ENCODE data around the gene C1QTNF3.
"Not testable (repeated sequence)": the region's sequence is repeated elsewhere in the genome, so short reads cannot be mapped to it uniquely, and the experiment has no call there.

DNA sequence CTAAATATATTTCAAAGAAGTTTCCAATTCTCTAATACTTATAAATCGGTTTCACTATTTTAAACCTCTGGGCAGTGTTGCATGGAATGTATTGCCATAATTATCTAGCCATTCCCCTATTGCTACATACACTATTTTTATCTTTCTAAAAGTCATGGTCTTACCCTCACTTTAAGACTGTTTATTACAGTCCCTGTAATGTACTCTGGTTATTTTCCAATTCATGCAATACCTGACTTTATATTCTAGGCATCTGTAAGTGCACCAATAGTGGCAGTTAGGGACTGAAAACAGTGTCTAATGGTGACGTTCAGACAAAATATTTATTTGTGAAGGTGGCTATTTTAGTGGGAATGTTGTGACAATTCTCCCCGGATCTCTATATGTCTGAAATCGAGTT, 40.9 kb upstream of the C1QTNF3 start:
- not testable (repeated sequence) for TF ChIP-seq CTCF (IDR thresholded peaks at IDR 0.05); MAX (CRISPR knock-in tag; IDR thresholded peaks at IDR 0.05); USF1 (CRISPR knock-in tag; IDR thresholded peaks at IDR 0.05); ELF4 (CRISPR knock-in tag; IDR thresholded peaks at IDR 0.05; ENCODE audit: low read depth); ZBTB21 (CRISPR knock-in tag; IDR thresholded peaks at IDR 0.05; ENCODE audit: borderline replicate concordance); NR2C2 (CRISPR knock-in tag; IDR thresholded peaks at IDR 0.05); ATF2 (CRISPR knock-in tag; IDR thresholded peaks at IDR 0.05; ENCODE audit: borderline replicate concordance, low read depth); KAT7 (CRISPR knock-in tag; IDR thresholded peaks at IDR 0.05; ENCODE audit: borderline replicate concordance); CREB1 (CRISPR knock-in tag; IDR thresholded peaks at IDR 0.05); ESRRA (CRISPR knock-in tag; IDR thresholded peaks at IDR 0.05; ENCODE audit: borderline replicate concordance)
- TF ChIP-seq, protein P1, sequence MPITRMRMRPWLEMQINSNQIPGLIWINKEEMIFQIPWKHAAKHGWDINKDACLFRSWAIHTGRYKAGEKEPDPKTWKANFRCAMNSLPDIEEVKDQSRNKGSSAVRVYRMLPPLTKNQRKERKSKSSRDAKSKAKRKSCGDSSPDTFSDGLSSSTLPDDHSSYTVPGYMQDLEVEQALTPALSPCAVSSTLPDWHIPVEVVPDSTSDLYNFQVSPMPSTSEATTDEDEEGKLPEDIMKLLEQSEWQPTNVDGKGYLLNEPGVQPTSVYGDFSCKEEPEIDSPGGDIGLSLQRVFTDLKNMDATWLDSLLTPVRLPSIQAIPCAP (CRISPR knock-in tag; IDR thresholded peaks at IDR 0.05): not testable (repeated sequence)

Data from WTC11 (cell line).